Liver (tissue), 9 donors: ENCODE data around the gene AFTPH. TPM values are rescaled to one million over a fixed set of nuclear protein-coding genes. Genes with fewer than 3 reads are reported as not detected.

Source experiments
- DNase-seq: peaks from one replicate; pipeline ENCODE4 v3.0.0-alpha.2; 2017; ENCODE audit warnings: low spot score
- H3K27ac ChIP-seq, 2 donors: one replicate each; pipeline ENCODE4 v1.7.0; 2013; ENCODE audit warnings: inconsistent platforms in 2 of 2, low read length in 2 of 2, control low read depth in 1 of 2, low read depth in 1 of 2, mild to moderate bottlenecking in 1 of 2
- H3K27me3 ChIP-seq, 4 donors: one replicate each; pipeline versions ENCODE4 v1.6.1 to v1.7.0; 2013; ENCODE audit warnings: low read length in 3 of 4, inconsistent platforms in 1 of 4, mild to moderate bottlenecking in 1 of 4, moderate library complexity in 1 of 4; ENCODE audit not compliant: control insufficient read depth in 4 of 4, insufficient read depth in 4 of 4
- H3K36me3 ChIP-seq, 4 donors: one replicate each; pipeline versions ENCODE4 v1.6.1 to v1.7.0; 2013; ENCODE audit warnings: low read length in 3 of 4, mild to moderate bottlenecking in 3 of 4, low read depth in 1 of 4, moderate library complexity in 1 of 4; ENCODE audit not compliant: control insufficient read depth in 4 of 4, insufficient read depth in 3 of 4
- H3K4me1 ChIP-seq, 4 donors: one replicate each; pipeline versions ENCODE4 v1.6.1 to v1.7.0; 2013; ENCODE audit warnings: low read length in 3 of 4, mild to moderate bottlenecking in 3 of 4, moderate library complexity in 1 of 4; ENCODE audit not compliant: control insufficient read depth in 4 of 4, insufficient read depth in 4 of 4
- H3K4me3 ChIP-seq, 3 donors: one replicate each; pipeline versions ENCODE4 v1.6.1 to v1.7.0; 2013; ENCODE audit warnings: low read length in 3 of 3, control low read depth in 1 of 3, low read depth in 1 of 3, mild to moderate bottlenecking in 1 of 3
- H3K9ac ChIP-seq, 2 donors: one replicate each; pipeline ENCODE4 v1.7.0; 2013; ENCODE audit warnings: low read length in 2 of 2, mild to moderate bottlenecking in 2 of 2, moderate library complexity in 2 of 2, control low read depth in 1 of 2, low read depth in 1 of 2
- H3K9me3 ChIP-seq, 4 donors: one replicate each; pipeline versions ENCODE4 v1.6.1 to v1.7.0; 2013; ENCODE audit warnings: low read length in 3 of 4; ENCODE audit not compliant: control insufficient read depth in 4 of 4
- EGR1 ChIP-seq, 2 donors: IDR thresholded peaks; 2 replicates each; pipeline ENCODE4 v1.6.1; 2016 to 2018; ENCODE audit warnings: antibody characterized with exemption in 2 of 2, low read depth in 2 of 2
- FOXA2 ChIP-seq: IDR thresholded peaks from 2 replicates; pipeline ENCODE4 v1.6.1; 2016; ENCODE audit warnings: antibody characterized with exemption
- GABPA ChIP-seq, 2 donors: IDR thresholded peaks in 1 of 2; conservative IDR thresholded peaks in 1 of 2; 2 replicates each; pipeline ENCODE4 v1.6.1; 2016; ENCODE audit warnings: antibody characterized with exemption in 2 of 2, mild to moderate bottlenecking in 1 of 2, moderate library complexity in 1 of 2
- HNF4A ChIP-seq, 2 donors: conservative IDR thresholded peaks; 2 replicates each; pipeline ENCODE4 v1.6.1; 2016; ENCODE audit warnings: antibody characterized with exemption in 2 of 2, mild to moderate bottlenecking in 2 of 2
- JUND ChIP-seq, 2 donors: IDR thresholded peaks; 2 replicates each; pipeline ENCODE4 v1.6.1; 2016; ENCODE audit warnings: antibody characterized with exemption in 2 of 2
- NR2F2 ChIP-seq: IDR thresholded peaks from 2 replicates; pipeline ENCODE4 v1.6.1; 2016; ENCODE audit warnings: antibody characterized with exemption
- RAD21 ChIP-seq, 2 donors: IDR thresholded peaks; 2 replicates each; pipeline ENCODE4 v1.6.1; 2016; ENCODE audit warnings: antibody characterized with exemption in 2 of 2, mild to moderate bottlenecking in 2 of 2
- RXRA ChIP-seq, 2 donors: IDR thresholded peaks; 2 replicates each; pipeline ENCODE4 v1.6.1; 2017 to 2018; ENCODE audit warnings: antibody characterized with exemption in 2 of 2, mild to moderate bottlenecking in 1 of 2
- SP1 ChIP-seq: IDR thresholded peaks from 2 replicates; pipeline ENCODE4 v1.6.1; 2018; ENCODE audit warnings: antibody characterized with exemption, mild to moderate bottlenecking
- TAF1 ChIP-seq: conservative IDR thresholded peaks from 2 replicates; pipeline ENCODE4 v1.6.1; 2016; ENCODE audit warnings: antibody characterized with exemption, mild to moderate bottlenecking
- YY1 ChIP-seq: IDR thresholded peaks from 2 replicates; pipeline ENCODE4 v1.6.1; 2016; ENCODE audit warnings: antibody characterized with exemption, mild to moderate bottlenecking
- WGBS: extraction: QIAGEN DNeasy Blood & Tissue Kit; methylation state at CpG from one replicate; pipeline ENCODE4 v1.1.7; 2013; 5-methylcytosine and 5-hydroxymethylcytosine counted together
- polyA plus RNA-seq, 2 donors: library from polyadenylated mRNA; stranded (reverse) in 1 of 2; unstranded in 1 of 2; fragments of 200-250 nt in 1 of 2; fragments of >200 nt in 1 of 2; fragmentation: Nextera tagmentation in 1 of 2; extraction: Ambion mirVana in 1 of 2; gene quantifications; one replicate each; pipeline versions ENCODE4 v1.2.1 to v1.2.3, GENCODE V29; 2013 to 2015
- total RNA-seq, 2 donors: library from RNA; depleted of rRNA; stranded (reverse); fragments of >200 nt; gene quantifications; one replicate each; pipeline ENCODE4 v1.2.3, GENCODE V29; 2014
- TF ChIP-seq, protein P1 (sequence below): IDR thresholded peaks from 2 replicates; pipeline ENCODE4 v1.6.1; 2016; ENCODE audit warnings: antibody characterized with exemption
- TF ChIP-seq, protein P2 (sequence below): IDR thresholded peaks from 2 replicates; pipeline ENCODE4 v1.6.1; 2016; ENCODE audit warnings: antibody characterized with exemption, mild to moderate bottlenecking
- TF ChIP-seq, protein P3 (sequence below): fragments of 150-350 bp; IDR thresholded peaks from 2 replicates; pipeline ENCODE4 v1.5.1; 2017; ENCODE audit warnings: improper control_type of control experiment, low read depth, low read length; ENCODE audit not compliant: missing input control
- TF ChIP-seq, protein P4 (sequence below): IDR thresholded peaks from 2 replicates; pipeline ENCODE4 v1.6.1; 2016; ENCODE audit warnings: antibody characterized with exemption
- donor health status: healthy.
- donor health status: healthy.
- donor health status: healthy.
- donor health status: healthy.
- donor health status: healthy.

The AFTPH gene
- total and polyA plus RNA-seq, 4 donors, result 10.5 to 27.9 (median 20.6) TPM

DNA sequence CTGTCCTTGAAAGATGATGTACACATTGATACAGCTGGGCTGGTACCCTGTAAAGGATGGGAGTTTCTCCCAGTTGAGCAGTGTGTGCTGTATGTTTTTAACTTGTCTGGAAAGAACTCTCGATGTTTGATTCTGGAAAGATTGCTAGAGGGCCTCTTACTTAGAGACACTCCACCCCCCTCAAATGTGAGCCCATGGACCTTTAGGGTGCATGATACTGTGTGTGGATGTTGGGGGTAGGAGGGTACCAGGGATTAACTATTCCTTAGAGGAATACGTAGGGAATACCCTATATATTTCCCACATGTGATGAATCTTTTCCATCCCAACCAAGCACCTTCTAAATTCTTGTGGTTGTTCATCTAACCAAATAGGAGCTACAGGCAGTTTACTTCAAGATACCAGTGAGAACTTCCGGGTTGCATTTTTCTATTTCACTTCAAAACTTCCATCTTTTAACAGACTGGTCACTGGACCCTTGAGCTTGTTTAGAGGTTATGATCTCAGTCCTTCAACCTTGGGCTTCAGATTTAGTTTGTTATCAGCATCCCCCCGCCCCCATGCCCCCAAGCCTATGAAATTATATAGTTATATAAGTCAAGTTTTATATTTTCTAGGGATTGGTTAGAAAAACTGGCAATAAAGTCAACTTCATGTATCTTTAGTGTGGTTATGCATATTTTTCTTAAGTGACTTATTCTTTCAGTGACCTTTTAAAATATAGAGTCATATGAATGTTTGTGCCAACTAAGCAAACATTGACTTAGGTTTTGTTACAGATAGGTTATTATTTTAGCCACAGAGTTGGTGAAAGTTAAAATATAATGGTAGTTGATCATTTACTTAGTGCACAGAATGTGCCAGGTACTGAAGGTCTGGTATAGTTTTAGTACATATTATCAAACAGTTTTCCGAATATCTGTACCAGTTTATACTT is 18.2 kb downstream of the AFTPH start:
- Histone ChIP-seq H3K4me3 (peak overlapping the region in 1 of 3 donors; percentile 29), H3K36me3 (no peaks in the 10 kb centered on the region), H3K27ac (peak overlapping the region in 1 of 2 donors; percentile 33), H3K9ac (no peak overlapping the region), H3K9me3 (no peaks in the 10 kb centered on the region), H3K27me3 (no peaks in the 10 kb centered on the region), H3K4me1 (peaks cover 13 to 51% (median 46%) of the 10 kb centered on the region in 4 donors)
- TF ChIP-seq RXRA (IDR thresholded peaks at IDR 0.05), result peak in 1 of 2 donors; percentile 15
- TF ChIP-seq FOXA2, result peak; percentile 5
- TF ChIP-seq RAD21 (IDR thresholded peaks at IDR 0.05), result no peak
- TF ChIP-seq JUND (IDR thresholded peaks at IDR 0.05), result no peak
- TF ChIP-seq, protein P1, sequence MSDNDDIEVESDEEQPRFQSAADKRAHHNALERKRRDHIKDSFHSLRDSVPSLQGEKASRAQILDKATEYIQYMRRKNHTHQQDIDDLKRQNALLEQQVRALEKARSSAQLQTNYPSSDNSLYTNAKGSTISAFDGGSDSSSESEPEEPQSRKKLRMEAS, result no peak
- peak in 1 of 2 donors; percentile 32 for TF ChIP-seq HNF4A (conservative IDR thresholded peaks at IDR 0.05)
- peak; percentile 45 for TF ChIP-seq SP1
- no peak for TF ChIP-seq NR2F2
- no peak for DNase-seq
- WGBS, result 62% methylated on average over 5 of the region's 5 CpGs

DNA sequence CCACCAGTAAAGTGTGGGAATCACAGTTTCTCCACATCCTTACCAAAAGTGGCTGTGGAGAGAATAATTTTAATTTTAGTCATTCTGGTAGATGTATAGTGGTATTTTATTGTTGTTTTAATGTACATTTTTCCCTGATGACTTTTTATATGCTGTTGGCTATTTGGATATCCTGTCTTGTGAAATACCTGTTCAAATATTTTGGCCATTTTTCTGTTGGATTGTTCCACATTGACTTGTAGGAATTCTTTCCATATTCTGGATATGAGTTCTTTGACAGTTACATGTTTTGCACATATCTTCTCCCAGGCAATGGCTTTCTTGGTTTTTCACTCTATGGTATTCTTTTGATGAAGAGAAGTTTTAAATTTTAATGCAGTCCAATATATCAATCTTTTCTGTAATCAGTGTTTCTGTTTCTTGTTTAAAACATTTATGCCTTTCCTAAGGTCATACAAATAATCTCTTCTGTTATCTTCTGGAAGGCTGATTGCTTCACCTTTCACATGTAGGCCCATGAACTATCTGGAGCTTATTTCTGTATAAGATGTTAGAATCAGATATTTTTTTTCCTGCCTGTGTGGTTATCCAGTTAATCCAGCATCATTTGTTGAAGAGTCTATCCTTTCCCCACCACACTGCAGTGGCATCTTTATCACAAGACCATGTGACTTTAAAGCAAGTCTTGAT is 19.0 kb downstream of the AFTPH start:
- H3K27ac ChIP-seq, result peak overlapping the region in 1 of 2 donors; percentile 33
- no peaks in the 10 kb centered on the region for H3K27me3 ChIP-seq
- peaks cover 13 to 48% (median 43%) of the 10 kb centered on the region in 4 donors for H3K4me1 ChIP-seq
- no peak for TF ChIP-seq RXRA (IDR thresholded peaks at IDR 0.05)
- no peak for TF ChIP-seq JUND (IDR thresholded peaks at IDR 0.05)
- TF ChIP-seq, protein P2, sequence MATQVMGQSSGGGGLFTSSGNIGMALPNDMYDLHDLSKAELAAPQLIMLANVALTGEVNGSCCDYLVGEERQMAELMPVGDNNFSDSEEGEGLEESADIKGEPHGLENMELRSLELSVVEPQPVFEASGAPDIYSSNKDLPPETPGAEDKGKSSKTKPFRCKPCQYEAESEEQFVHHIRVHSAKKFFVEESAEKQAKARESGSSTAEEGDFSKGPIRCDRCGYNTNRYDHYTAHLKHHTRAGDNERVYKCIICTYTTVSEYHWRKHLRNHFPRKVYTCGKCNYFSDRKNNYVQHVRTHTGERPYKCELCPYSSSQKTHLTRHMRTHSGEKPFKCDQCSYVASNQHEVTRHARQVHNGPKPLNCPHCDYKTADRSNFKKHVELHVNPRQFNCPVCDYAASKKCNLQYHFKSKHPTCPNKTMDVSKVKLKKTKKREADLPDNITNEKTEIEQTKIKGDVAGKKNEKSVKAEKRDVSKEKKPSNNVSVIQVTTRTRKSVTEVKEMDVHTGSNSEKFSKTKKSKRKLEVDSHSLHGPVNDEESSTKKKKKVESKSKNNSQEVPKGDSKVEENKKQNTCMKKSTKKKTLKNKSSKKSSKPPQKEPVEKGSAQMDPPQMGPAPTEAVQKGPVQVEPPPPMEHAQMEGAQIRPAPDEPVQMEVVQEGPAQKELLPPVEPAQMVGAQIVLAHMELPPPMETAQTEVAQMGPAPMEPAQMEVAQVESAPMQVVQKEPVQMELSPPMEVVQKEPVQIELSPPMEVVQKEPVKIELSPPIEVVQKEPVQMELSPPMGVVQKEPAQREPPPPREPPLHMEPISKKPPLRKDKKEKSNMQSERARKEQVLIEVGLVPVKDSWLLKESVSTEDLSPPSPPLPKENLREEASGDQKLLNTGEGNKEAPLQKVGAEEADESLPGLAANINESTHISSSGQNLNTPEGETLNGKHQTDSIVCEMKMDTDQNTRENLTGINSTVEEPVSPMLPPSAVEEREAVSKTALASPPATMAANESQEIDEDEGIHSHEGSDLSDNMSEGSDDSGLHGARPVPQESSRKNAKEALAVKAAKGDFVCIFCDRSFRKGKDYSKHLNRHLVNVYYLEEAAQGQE, result no peak
- no peak for TF ChIP-seq EGR1 (IDR thresholded peaks at IDR 0.05; ENCODE audit: low read depth in 2 of 2)
- TF ChIP-seq, protein P3, sequence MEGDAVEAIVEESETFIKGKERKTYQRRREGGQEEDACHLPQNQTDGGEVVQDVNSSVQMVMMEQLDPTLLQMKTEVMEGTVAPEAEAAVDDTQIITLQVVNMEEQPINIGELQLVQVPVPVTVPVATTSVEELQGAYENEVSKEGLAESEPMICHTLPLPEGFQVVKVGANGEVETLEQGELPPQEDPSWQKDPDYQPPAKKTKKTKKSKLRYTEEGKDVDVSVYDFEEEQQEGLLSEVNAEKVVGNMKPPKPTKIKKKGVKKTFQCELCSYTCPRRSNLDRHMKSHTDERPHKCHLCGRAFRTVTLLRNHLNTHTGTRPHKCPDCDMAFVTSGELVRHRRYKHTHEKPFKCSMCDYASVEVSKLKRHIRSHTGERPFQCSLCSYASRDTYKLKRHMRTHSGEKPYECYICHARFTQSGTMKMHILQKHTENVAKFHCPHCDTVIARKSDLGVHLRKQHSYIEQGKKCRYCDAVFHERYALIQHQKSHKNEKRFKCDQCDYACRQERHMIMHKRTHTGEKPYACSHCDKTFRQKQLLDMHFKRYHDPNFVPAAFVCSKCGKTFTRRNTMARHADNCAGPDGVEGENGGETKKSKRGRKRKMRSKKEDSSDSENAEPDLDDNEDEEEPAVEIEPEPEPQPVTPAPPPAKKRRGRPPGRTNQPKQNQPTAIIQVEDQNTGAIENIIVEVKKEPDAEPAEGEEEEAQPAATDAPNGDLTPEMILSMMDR, result no peak
- TF ChIP-seq HNF4A (conservative IDR thresholded peaks at IDR 0.05), result no peak
- no peak for TF ChIP-seq TAF1
- TF ChIP-seq RAD21 (IDR thresholded peaks at IDR 0.05), result no peak
- TF ChIP-seq, protein P4, sequence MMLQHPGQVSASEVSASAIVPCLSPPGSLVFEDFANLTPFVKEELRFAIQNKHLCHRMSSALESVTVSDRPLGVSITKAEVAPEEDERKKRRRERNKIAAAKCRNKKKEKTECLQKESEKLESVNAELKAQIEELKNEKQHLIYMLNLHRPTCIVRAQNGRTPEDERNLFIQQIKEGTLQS, result no peak
- TF ChIP-seq NR2F2, result no peak
- no peak for TF ChIP-seq YY1
- no peak for TF ChIP-seq FOXA2
- TF ChIP-seq GABPA (IDR thresholded peaks at IDR 0.05 in 1 of 2, conservative IDR thresholded peaks at IDR 0.05 in 1 of 2), result no peak
- H3K36me3 ChIP-seq, result no peaks in the 10 kb centered on the region
- no peak overlapping the region for H3K9ac ChIP-seq
- no peak for DNase-seq
- H3K9me3 ChIP-seq, result no peaks in the 10 kb centered on the region
- H3K4me3 ChIP-seq, result peak overlapping the region in 1 of 3 donors; percentile 29
